ENCODE measurements around the gene RACGAP1.
"Not testable (repeated sequence)": the region's sequence is repeated elsewhere in the genome, so short reads cannot be mapped to it uniquely, and the experiment has no call there.

The RACGAP1 gene

GRCh38 chr12:50030449-50030848, 5.2 kb upstream of the RACGAP1 start:
- intact Hi-C loops (cut with micrococcal nuclease); H3K27me3 Mint-ChIP-seq; H3K9me3 Mint-ChIP-seq; H3K4me3 Mint-ChIP-seq; H3K27ac Mint-ChIP-seq: not testable (repeated sequence)
- Mint-ChIP-seq H3K4me1 (ENCODE audit: low read depth) (peaks cover 61% of the 10 kb centered on the region), H3K36me3 (ENCODE audit: low read depth) (peaks cover 50% of the 10 kb centered on the region)

- Mint-ChIP-seq H3K36me3 (ENCODE audit: low read depth) (peaks cover 55% of the 10 kb centered on the region), H3K4me3 (no peak overlapping the region)
- intact Hi-C loops (cut with micrococcal nuclease): no loop called here
These were observed 1.4 kb upstream of the RACGAP1 start for GRCh38 chr12:50026691-50027090.

GRCh38 chr12:50024805-50025186, 498 bp downstream of the RACGAP1 start:
- Mint-ChIP-seq H3K4me3 (peak overlapping the region; percentile 100), H3K9me3 (no peaks in the 10 kb centered on the region), H3K36me3 (ENCODE audit: low read depth) (peaks cover 38% of the 10 kb centered on the region), H3K4me1 (ENCODE audit: low read depth) (peaks cover 32% of the 10 kb centered on the region), H3K27me3 (no peaks in the 10 kb centered on the region), H3K27ac (peak overlapping the region; percentile 91)
- intact Hi-C loops (cut with micrococcal nuclease): no loop called here

More at GRCh38 chr12:50026691-50027090, 1.4 kb upstream of the RACGAP1 start:
- Mint-ChIP-seq H3K27me3 (no peaks in the 10 kb centered on the region), H3K9me3 (no peaks in the 10 kb centered on the region), H3K27ac (no peak overlapping the region), H3K4me1 (ENCODE audit: low read depth) (peaks cover 48% of the 10 kb centered on the region)

GRCh38 chr12:50024227-50024626, 1.1 kb downstream of the RACGAP1 start:
- no peak overlapping the region for H3K27ac Mint-ChIP-seq

GRCh38 chr12:50022903-50023302, 2.4 kb downstream of the RACGAP1 start:
- intact Hi-C loops (cut with micrococcal nuclease): no loop called here
- Mint-ChIP-seq H3K27ac (no peak overlapping the region), H3K27me3 (no peaks in the 10 kb centered on the region), H3K4me3 (no peak overlapping the region), H3K9me3 (no peaks in the 10 kb centered on the region), H3K36me3 (ENCODE audit: low read depth) (peaks cover 21% of the 10 kb centered on the region), H3K4me1 (ENCODE audit: low read depth) (peaks cover 37% of the 10 kb centered on the region)

More at GRCh38 chr12:50024227-50024626, 1.1 kb downstream of the RACGAP1 start:
- Mint-ChIP-seq H3K36me3 (ENCODE audit: low read depth) (peaks cover 34% of the 10 kb centered on the region), H3K9me3 (no peaks in the 10 kb centered on the region), H3K4me1 (ENCODE audit: low read depth) (peaks cover 33% of the 10 kb centered on the region), H3K27me3 (no peaks in the 10 kb centered on the region), H3K4me3 (peak overlapping the region; percentile 100)
- intact Hi-C loops (cut with micrococcal nuclease): no loop called here

- H3K27me3 Mint-ChIP-seq: no peaks in the 10 kb centered on the region
- H3K9me3 Mint-ChIP-seq: no peaks in the 10 kb centered on the region
- H3K36me3 Mint-ChIP-seq (ENCODE audit: low read depth): peaks cover 11% of the 10 kb centered on the region
- no peak overlapping the region for H3K27ac Mint-ChIP-seq
- H3K4me3 Mint-ChIP-seq: no peak overlapping the region
- intact Hi-C loops (cut with micrococcal nuclease): no loop called here
- H3K4me1 Mint-ChIP-seq (ENCODE audit: low read depth): peaks cover 33% of the 10 kb centered on the region
These were observed 4.3 kb downstream of the RACGAP1 start for GRCh38 chr12:50021031-50021430.

- no peaks in the 10 kb centered on the region for H3K27me3 Mint-ChIP-seq
- intact Hi-C loops (cut with micrococcal nuclease): no loop called here
- H3K4me1 Mint-ChIP-seq (ENCODE audit: low read depth): peaks cover 19% of the 10 kb centered on the region
- H3K4me3 Mint-ChIP-seq: no peak overlapping the region
- H3K36me3 Mint-ChIP-seq (ENCODE audit: low read depth): peaks cover 10% of the 10 kb centered on the region
- H3K9me3 Mint-ChIP-seq: no peaks in the 10 kb centered on the region
- H3K27ac Mint-ChIP-seq: no peak overlapping the region
These were observed 5.8 kb downstream of the RACGAP1 start for GRCh38 chr12:50019524-50019923.

- H3K4me3 Mint-ChIP-seq: no peak overlapping the region
- peak overlapping the region; percentile 23 for H3K27ac Mint-ChIP-seq
- H3K4me1 Mint-ChIP-seq (ENCODE audit: low read depth): peaks cover 14% of the 10 kb centered on the region
These were observed 6.3 kb downstream of the RACGAP1 start for GRCh38 chr12:50018968-50019367.

GRCh38 chr12:50018154-50018553, 7.1 kb downstream of the RACGAP1 start:
- no peak overlapping the region for H3K4me3 Mint-ChIP-seq
- H3K36me3 Mint-ChIP-seq (ENCODE audit: low read depth): peaks cover 24% of the 10 kb centered on the region
- H3K27ac Mint-ChIP-seq: peak overlapping the region; percentile 65
- no peaks in the 10 kb centered on the region for H3K27me3 Mint-ChIP-seq
- peaks cover 14% of the 10 kb centered on the region for H3K4me1 Mint-ChIP-seq (ENCODE audit: low read depth)
- intact Hi-C loops (cut with micrococcal nuclease): no loop called here
- no peaks in the 10 kb centered on the region for H3K9me3 Mint-ChIP-seq

More at GRCh38 chr12:50018968-50019367, 6.3 kb downstream of the RACGAP1 start:
- no peaks in the 10 kb centered on the region for H3K27me3 Mint-ChIP-seq
- H3K9me3 Mint-ChIP-seq: no peaks in the 10 kb centered on the region
- intact Hi-C loops (cut with micrococcal nuclease): no loop called here
- H3K36me3 Mint-ChIP-seq (ENCODE audit: low read depth): peaks cover 16% of the 10 kb centered on the region

GRCh38 chr12:50017641-50018040, 7.7 kb downstream of the RACGAP1 start:
- H3K4me3 Mint-ChIP-seq: no peak overlapping the region
- peaks cover 14% of the 10 kb centered on the region for H3K4me1 Mint-ChIP-seq (ENCODE audit: low read depth)
- peaks cover 24% of the 10 kb centered on the region for H3K36me3 Mint-ChIP-seq (ENCODE audit: low read depth)
- H3K9me3 Mint-ChIP-seq: no peaks in the 10 kb centered on the region
- H3K27ac Mint-ChIP-seq: peak overlapping the region; percentile 65
- intact Hi-C loops (cut with micrococcal nuclease): no loop called here
- no peaks in the 10 kb centered on the region for H3K27me3 Mint-ChIP-seq

- H3K4me1 Mint-ChIP-seq (ENCODE audit: low read depth): peaks cover 14% of the 10 kb centered on the region
- H3K27ac Mint-ChIP-seq: peak overlapping the region; percentile 65
- intact Hi-C loops (cut with micrococcal nuclease): no loop called here
- H3K36me3 Mint-ChIP-seq (ENCODE audit: low read depth): peaks cover 24% of the 10 kb centered on the region
- no peaks in the 10 kb centered on the region for H3K27me3 Mint-ChIP-seq
- no peaks in the 10 kb centered on the region for H3K9me3 Mint-ChIP-seq
- no peak overlapping the region for H3K4me3 Mint-ChIP-seq
These were observed 8.5 kb downstream of the RACGAP1 start for GRCh38 chr12:50016501-50017475.

- Mint-ChIP-seq H3K27ac (no peak overlapping the region), H3K36me3 (ENCODE audit: low read depth) (peaks cover 39% of the 10 kb centered on the region), H3K4me1 (ENCODE audit: low read depth) (peaks cover 19% of the 10 kb centered on the region), H3K27me3 (no peaks in the 10 kb centered on the region), H3K4me3 (no peak overlapping the region), H3K9me3 (no peaks in the 10 kb centered on the region)
- intact Hi-C loops (cut with micrococcal nuclease): no loop called here
These were observed 11.0 kb downstream of the RACGAP1 start for GRCh38 chr12:50014342-50014741.

- Mint-ChIP-seq H3K27me3 (no peaks in the 10 kb centered on the region), H3K27ac (peak overlapping the region; percentile 12), H3K36me3 (ENCODE audit: low read depth) (peaks cover 41% of the 10 kb centered on the region), H3K4me3 (no peak overlapping the region), H3K4me1 (ENCODE audit: low read depth) (peaks cover 11% of the 10 kb centered on the region), H3K9me3 (no peaks in the 10 kb centered on the region)
- intact Hi-C loops (cut with micrococcal nuclease): no loop called here
These were observed 11.7 kb downstream of the RACGAP1 start for GRCh38 chr12:50013361-50014147.
